Measurements from ENCODE around the gene SRF.

The SRF gene

GRCh38 chr6:43184268-43184985 is 13.4 kb downstream of the SRF start:
- H3K9ac ChIP-seq (ENCODE audit: low read depth, low read length) = no peak overlapping the region
- no peaks in the 10 kb centered on the region for H3K9me3 ChIP-seq (ENCODE audit: control insufficient read depth, insufficient read depth, low read length)
- peaks cover 10% of the 10 kb centered on the region for H3K36me3 ChIP-seq (ENCODE audit: control insufficient read depth, insufficient read depth, low read length)
- no peak overlapping the region for H3K27ac ChIP-seq (ENCODE audit: low read depth, low read length)
- no peak overlapping the region for H3K4me3 ChIP-seq (ENCODE audit: low read depth, low read length)
- no peaks in the 10 kb centered on the region for H3K27me3 ChIP-seq (ENCODE audit: control insufficient read depth, insufficient read depth, low read length)
- H3K4me1 ChIP-seq (ENCODE audit: control insufficient read depth, insufficient read depth, low read length) = peaks cover 9% of the 10 kb centered on the region; the same call in 1 of the 2 replicates

GRCh38 chr6:43185391-43185985 is 14.4 kb downstream of the SRF start:
- Histone ChIP-seq H3K36me3 (ENCODE audit: control insufficient read depth, insufficient read depth, low read length) (peaks cover 8% of the 10 kb centered on the region; the same call in 1 of the 2 replicates), H3K4me1 (ENCODE audit: control insufficient read depth, insufficient read depth, low read length) (peaks cover 9% of the 10 kb centered on the region; the same call in 1 of the 2 replicates), H3K9me3 (ENCODE audit: control insufficient read depth, insufficient read depth, low read length) (no peaks in the 10 kb centered on the region), H3K27me3 (ENCODE audit: control insufficient read depth, insufficient read depth, low read length) (no peaks in the 10 kb centered on the region), H3K9ac (ENCODE audit: low read depth, low read length) (no peak overlapping the region), H3K4me3 (ENCODE audit: low read depth, low read length) (no peak overlapping the region), H3K27ac (ENCODE audit: low read depth, low read length) (no peak overlapping the region)

- H3K4me1 ChIP-seq (ENCODE audit: control insufficient read depth, insufficient read depth, low read length) = peaks cover 8% of the 10 kb centered on the region; the same call in 1 of the 2 replicates
- H3K9ac ChIP-seq (ENCODE audit: low read depth, low read length) = no peak overlapping the region
- H3K36me3 ChIP-seq (ENCODE audit: control insufficient read depth, insufficient read depth, low read length) = peaks cover 8% of the 10 kb centered on the region; the same call in 1 of the 2 replicates
- H3K27me3 ChIP-seq (ENCODE audit: control insufficient read depth, insufficient read depth, low read length) = no peaks in the 10 kb centered on the region
- H3K27ac ChIP-seq (ENCODE audit: low read depth, low read length) = no peak overlapping the region
- H3K4me3 ChIP-seq (ENCODE audit: low read depth, low read length) = no peak overlapping the region
- no peaks in the 10 kb centered on the region for H3K9me3 ChIP-seq (ENCODE audit: control insufficient read depth, insufficient read depth, low read length)
These were observed 14.9 kb downstream of the SRF start for GRCh38 chr6:43186019-43186418.

GRCh38 chr6:43186706-43187105 is 15.6 kb downstream of the SRF start:
- Histone ChIP-seq H3K9me3 (ENCODE audit: control insufficient read depth, insufficient read depth, low read length) (no peaks in the 10 kb centered on the region), H3K27ac (ENCODE audit: low read depth, low read length) (no peak overlapping the region), H3K27me3 (ENCODE audit: control insufficient read depth, insufficient read depth, low read length) (no peaks in the 10 kb centered on the region), H3K9ac (ENCODE audit: low read depth, low read length) (no peak overlapping the region), H3K36me3 (ENCODE audit: control insufficient read depth, insufficient read depth, low read length) (peaks cover 8% of the 10 kb centered on the region; the same call in 1 of the 2 replicates), H3K4me1 (ENCODE audit: control insufficient read depth, insufficient read depth, low read length) (0 out of 2 replicates have a peak, but pooled peaks cover 4% of the 10 kb centered on the region), H3K4me3 (ENCODE audit: low read depth, low read length) (no peak overlapping the region)

- Histone ChIP-seq H3K36me3 (ENCODE audit: control insufficient read depth, insufficient read depth, low read length) (peaks cover 8% of the 10 kb centered on the region; the same call in 1 of the 2 replicates), H3K9me3 (ENCODE audit: control insufficient read depth, insufficient read depth, low read length) (no peaks in the 10 kb centered on the region), H3K9ac (ENCODE audit: low read depth, low read length) (no peak overlapping the region), H3K27ac (ENCODE audit: low read depth, low read length) (no peak overlapping the region), H3K27me3 (ENCODE audit: control insufficient read depth, insufficient read depth, low read length) (no peaks in the 10 kb centered on the region), H3K4me1 (ENCODE audit: control insufficient read depth, insufficient read depth, low read length) (no peaks in the 10 kb centered on the region), H3K4me3 (ENCODE audit: low read depth, low read length) (no peak overlapping the region)
These were observed 16.8 kb downstream of the SRF start for GRCh38 chr6:43187821-43188220.

GRCh38 chr6:43188426-43188825 is 17.4 kb downstream of the SRF start:
- no peaks in the 10 kb centered on the region for H3K27me3 ChIP-seq (ENCODE audit: control insufficient read depth, insufficient read depth, low read length)
- no peaks in the 10 kb centered on the region for H3K4me1 ChIP-seq (ENCODE audit: control insufficient read depth, insufficient read depth, low read length)
- H3K27ac ChIP-seq (ENCODE audit: low read depth, low read length) = no peak overlapping the region
- no peaks in the 10 kb centered on the region for H3K9me3 ChIP-seq (ENCODE audit: control insufficient read depth, insufficient read depth, low read length)
- no peak overlapping the region for H3K4me3 ChIP-seq (ENCODE audit: low read depth, low read length)
- H3K9ac ChIP-seq (ENCODE audit: low read depth, low read length) = no peak overlapping the region
- H3K36me3 ChIP-seq (ENCODE audit: control insufficient read depth, insufficient read depth, low read length) = peaks cover 8% of the 10 kb centered on the region; the same call in 1 of the 2 replicates

GRCh38 chr6:43189776-43190304 is 18.8 kb downstream of the SRF start:
- no peaks in the 10 kb centered on the region for H3K27me3 ChIP-seq (ENCODE audit: control insufficient read depth, insufficient read depth, low read length)
- no peak overlapping the region for H3K9ac ChIP-seq (ENCODE audit: low read depth, low read length)
- no peak overlapping the region for H3K4me3 ChIP-seq (ENCODE audit: low read depth, low read length)
- peaks cover 8% of the 10 kb centered on the region; the same call in 1 of the 2 replicates for H3K36me3 ChIP-seq (ENCODE audit: control insufficient read depth, insufficient read depth, low read length)
- H3K4me1 ChIP-seq (ENCODE audit: control insufficient read depth, insufficient read depth, low read length) = no peaks in the 10 kb centered on the region
- no peak overlapping the region for H3K27ac ChIP-seq (ENCODE audit: low read depth, low read length)
- H3K9me3 ChIP-seq (ENCODE audit: control insufficient read depth, insufficient read depth, low read length) = no peaks in the 10 kb centered on the region

GRCh38 chr6:43192911-43193310 is 21.8 kb downstream of the SRF start:
- Histone ChIP-seq H3K9me3 (ENCODE audit: control insufficient read depth, insufficient read depth, low read length) (no peaks in the 10 kb centered on the region), H3K27me3 (ENCODE audit: control insufficient read depth, insufficient read depth, low read length) (no peaks in the 10 kb centered on the region), H3K9ac (ENCODE audit: low read depth, low read length) (no peak overlapping the region), H3K36me3 (ENCODE audit: control insufficient read depth, insufficient read depth, low read length) (peaks cover 8% of the 10 kb centered on the region; the same call in 1 of the 2 replicates), H3K4me1 (ENCODE audit: control insufficient read depth, insufficient read depth, low read length) (no peaks in the 10 kb centered on the region), H3K27ac (ENCODE audit: low read depth, low read length) (no peak overlapping the region), H3K4me3 (ENCODE audit: low read depth, low read length) (no peak overlapping the region)

GRCh38 chr6:43193929-43194328 is 22.9 kb downstream of the SRF start:
- Histone ChIP-seq H3K4me1 (ENCODE audit: control insufficient read depth, insufficient read depth, low read length) (no peaks in the 10 kb centered on the region), H3K4me3 (ENCODE audit: low read depth, low read length) (no peak overlapping the region), H3K9me3 (ENCODE audit: control insufficient read depth, insufficient read depth, low read length) (no peaks in the 10 kb centered on the region), H3K9ac (ENCODE audit: low read depth, low read length) (no peak overlapping the region), H3K27ac (ENCODE audit: low read depth, low read length) (no peak overlapping the region), H3K27me3 (ENCODE audit: control insufficient read depth, insufficient read depth, low read length) (no peaks in the 10 kb centered on the region), H3K36me3 (ENCODE audit: control insufficient read depth, insufficient read depth, low read length) (peaks cover 7% of the 10 kb centered on the region; the same call in 1 of the 2 replicates)

- no peak overlapping the region for H3K27ac ChIP-seq (ENCODE audit: low read depth, low read length)
- H3K4me3 ChIP-seq (ENCODE audit: low read depth, low read length) = no peak overlapping the region
- no peaks in the 10 kb centered on the region for H3K4me1 ChIP-seq (ENCODE audit: control insufficient read depth, insufficient read depth, low read length)
- H3K27me3 ChIP-seq (ENCODE audit: control insufficient read depth, insufficient read depth, low read length) = no peaks in the 10 kb centered on the region
- no peaks in the 10 kb centered on the region for H3K9me3 ChIP-seq (ENCODE audit: control insufficient read depth, insufficient read depth, low read length)
- H3K36me3 ChIP-seq (ENCODE audit: control insufficient read depth, insufficient read depth, low read length) = peaks cover 10% of the 10 kb centered on the region; the same call in 1 of the 2 replicates
- no peak overlapping the region for H3K9ac ChIP-seq (ENCODE audit: low read depth, low read length)
These were observed 25.3 kb downstream of the SRF start for GRCh38 chr6:43196337-43196736.

- no peak overlapping the region for H3K4me3 ChIP-seq (ENCODE audit: low read depth, low read length)
- no peak overlapping the region for H3K9ac ChIP-seq (ENCODE audit: low read depth, low read length)
- H3K27me3 ChIP-seq (ENCODE audit: control insufficient read depth, insufficient read depth, low read length) = no peaks in the 10 kb centered on the region
- no peak overlapping the region for H3K27ac ChIP-seq (ENCODE audit: low read depth, low read length)
- H3K4me1 ChIP-seq (ENCODE audit: control insufficient read depth, insufficient read depth, low read length) = no peaks in the 10 kb centered on the region
- H3K36me3 ChIP-seq (ENCODE audit: control insufficient read depth, insufficient read depth, low read length) = peaks cover 10% of the 10 kb centered on the region; the same call in 1 of the 2 replicates
- H3K9me3 ChIP-seq (ENCODE audit: control insufficient read depth, insufficient read depth, low read length) = no peaks in the 10 kb centered on the region
These were observed 28.8 kb downstream of the SRF start for GRCh38 chr6:43199912-43200311.
